Measurements from ENCODE around the gene METTL1.

The METTL1 gene

GRCh38 chr12:57730336-57731067, 41.4 kb downstream of the METTL1 start:
- Histone ChIP-seq H3K36me3 (ENCODE audit: control insufficient read depth, insufficient read depth, low read length) (no peaks in the 10 kb centered on the region), H3K4me3 (ENCODE audit: low read depth, low read length) (no peak overlapping the region), H3K4me1 (ENCODE audit: control insufficient read depth, insufficient read depth, low read length) (peaks cover under 1% of the 10 kb centered on the region), H3K9me3 (ENCODE audit: control insufficient read depth, insufficient read depth, low read length) (no peaks in the 10 kb centered on the region), H3K9ac (ENCODE audit: low read depth, low read length) (no peak overlapping the region), H3K27me3 (ENCODE audit: control insufficient read depth, insufficient read depth, low read length) (peaks cover 95% of the 10 kb centered on the region)

DNA sequence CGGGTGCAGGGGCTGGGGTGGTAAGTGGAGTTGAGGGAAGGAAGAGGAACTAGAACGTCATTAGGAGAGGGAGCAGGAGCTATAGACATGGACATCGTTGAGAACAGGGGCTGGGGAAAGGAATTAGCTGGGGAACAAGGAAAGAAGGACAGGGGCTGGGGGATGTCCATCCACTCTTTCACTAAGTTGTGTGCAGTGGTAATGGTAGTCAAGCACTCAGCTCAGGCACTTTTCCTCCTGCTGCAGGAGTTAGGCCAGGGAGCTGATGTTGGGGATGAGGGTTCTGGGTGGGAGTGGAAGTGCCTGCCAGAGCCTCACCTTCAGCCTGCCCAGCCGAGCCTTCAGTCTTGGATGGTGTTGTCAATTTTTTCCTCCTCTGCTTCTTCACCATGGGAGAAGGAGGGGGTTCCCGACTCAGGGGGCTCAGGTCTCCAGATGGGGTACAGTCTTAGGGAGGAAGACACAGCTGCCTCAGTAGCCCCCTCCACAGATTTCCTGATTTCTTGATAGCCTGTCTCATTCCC, 42.5 kb downstream of the METTL1 start:
- Histone ChIP-seq H3K9ac (ENCODE audit: low read depth, low read length) (no peak overlapping the region), H3K36me3 (ENCODE audit: control insufficient read depth, insufficient read depth, low read length) (no peaks in the 10 kb centered on the region), H3K9me3 (ENCODE audit: control insufficient read depth, insufficient read depth, low read length) (no peaks in the 10 kb centered on the region), H3K4me1 (ENCODE audit: control insufficient read depth, insufficient read depth, low read length) (no peaks in the 10 kb centered on the region), H3K27me3 (ENCODE audit: control insufficient read depth, insufficient read depth, low read length) (peaks cover 94% of the 10 kb centered on the region), H3K4me3 (ENCODE audit: low read depth, low read length) (no peak overlapping the region)

- Histone ChIP-seq H3K9me3 (ENCODE audit: control insufficient read depth, insufficient read depth, low read length) (no peaks in the 10 kb centered on the region), H3K9ac (ENCODE audit: low read depth, low read length) (no peak overlapping the region), H3K27me3 (ENCODE audit: control insufficient read depth, insufficient read depth, low read length) (peaks cover 93% of the 10 kb centered on the region), H3K36me3 (ENCODE audit: control insufficient read depth, insufficient read depth, low read length) (no peaks in the 10 kb centered on the region), H3K4me3 (ENCODE audit: low read depth, low read length) (peak overlapping the region; percentile 75), H3K4me1 (ENCODE audit: control insufficient read depth, insufficient read depth, low read length) (no peaks in the 10 kb centered on the region)
These were observed 44.0 kb downstream of the METTL1 start for GRCh38 chr12:57727758-57728395.

GRCh38 chr12:57726884-57727757, 44.8 kb downstream of the METTL1 start:
- peaks cover 88% of the 10 kb centered on the region for H3K27me3 ChIP-seq (ENCODE audit: control insufficient read depth, insufficient read depth, low read length)
- H3K9ac ChIP-seq (ENCODE audit: low read depth, low read length): no peak overlapping the region
- no peaks in the 10 kb centered on the region for H3K9me3 ChIP-seq (ENCODE audit: control insufficient read depth, insufficient read depth, low read length)
- H3K4me1 ChIP-seq (ENCODE audit: control insufficient read depth, insufficient read depth, low read length): no peaks in the 10 kb centered on the region
- H3K36me3 ChIP-seq (ENCODE audit: control insufficient read depth, insufficient read depth, low read length): no peaks in the 10 kb centered on the region
- H3K4me3 ChIP-seq (ENCODE audit: low read depth, low read length): peak overlapping the region; percentile 75

GRCh38 chr12:57726151-57726883, 45.6 kb downstream of the METTL1 start:
- Histone ChIP-seq H3K4me1 (ENCODE audit: control insufficient read depth, insufficient read depth, low read length) (no peaks in the 10 kb centered on the region), H3K9ac (ENCODE audit: low read depth, low read length) (no peak overlapping the region), H3K36me3 (ENCODE audit: control insufficient read depth, insufficient read depth, low read length) (no peaks in the 10 kb centered on the region), H3K9me3 (ENCODE audit: control insufficient read depth, insufficient read depth, low read length) (no peaks in the 10 kb centered on the region), H3K4me3 (ENCODE audit: low read depth, low read length) (peak overlapping the region; percentile 75), H3K27me3 (ENCODE audit: control insufficient read depth, insufficient read depth, low read length) (peaks cover 80% of the 10 kb centered on the region)

DNA sequence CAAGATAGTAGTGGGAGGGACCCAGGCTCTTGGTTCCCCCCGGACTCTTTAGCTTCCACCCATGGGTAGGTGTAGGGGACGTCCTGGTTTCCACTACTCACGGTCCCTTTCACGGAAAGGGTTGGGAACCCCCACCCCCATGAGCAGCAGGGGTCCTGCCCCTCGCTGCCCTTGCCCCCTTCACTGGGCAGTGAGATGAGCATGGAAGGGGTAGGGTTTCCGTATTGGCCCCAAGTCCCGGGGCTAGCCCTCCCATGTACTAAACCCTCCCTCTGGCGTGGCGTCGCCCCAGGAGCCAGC, 46.1 kb downstream of the METTL1 start:
- Histone ChIP-seq H3K9ac (ENCODE audit: low read depth, low read length) (no peak overlapping the region), H3K4me1 (ENCODE audit: control insufficient read depth, insufficient read depth, low read length) (no peaks in the 10 kb centered on the region), H3K36me3 (ENCODE audit: control insufficient read depth, insufficient read depth, low read length) (no peaks in the 10 kb centered on the region), H3K9me3 (ENCODE audit: control insufficient read depth, insufficient read depth, low read length) (no peaks in the 10 kb centered on the region), H3K4me3 (ENCODE audit: low read depth, low read length) (peak overlapping the region; percentile 75), H3K27me3 (ENCODE audit: control insufficient read depth, insufficient read depth, low read length) (peaks cover 74% of the 10 kb centered on the region)

DNA sequence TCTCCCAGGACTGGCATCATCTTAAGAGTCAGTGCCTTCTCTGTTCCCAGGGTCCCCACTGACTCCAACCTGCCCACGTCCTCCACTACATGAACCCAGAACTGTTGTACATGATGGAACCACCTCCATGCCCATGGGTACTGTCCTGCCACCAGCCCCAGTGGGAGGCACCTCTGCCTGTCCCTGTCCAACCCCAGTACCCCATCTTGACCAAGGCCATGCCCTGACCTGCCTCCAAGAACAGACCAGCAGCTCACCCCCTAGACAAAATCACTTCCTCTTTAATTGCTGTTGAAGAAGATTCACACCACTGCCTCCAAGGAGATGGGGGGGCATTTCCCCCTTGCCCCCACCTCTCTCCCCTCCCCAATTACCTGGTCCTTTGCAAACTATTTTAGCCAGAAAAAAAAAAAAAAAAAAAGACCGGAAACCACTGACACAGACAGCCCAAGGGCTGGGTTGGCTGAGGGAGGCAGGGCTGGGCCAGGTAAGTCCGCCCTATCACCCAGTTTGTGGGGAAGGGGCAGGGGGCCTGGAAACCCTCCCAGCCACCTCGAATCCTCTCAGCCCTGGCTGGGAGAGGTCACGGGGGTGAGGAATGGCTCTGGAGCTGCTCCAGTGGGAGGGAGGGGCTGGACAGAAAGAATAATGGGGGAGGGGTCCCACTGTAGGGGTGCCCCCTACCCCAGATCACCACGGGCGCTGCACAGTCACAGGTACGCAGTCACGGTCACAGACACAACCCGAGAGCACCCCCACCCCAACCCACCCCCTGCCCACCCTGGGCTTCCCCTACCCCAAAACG, 46.8 kb downstream of the METTL1 start:
- Histone ChIP-seq H3K9me3 (ENCODE audit: control insufficient read depth, insufficient read depth, low read length) (no peaks in the 10 kb centered on the region), H3K4me1 (ENCODE audit: control insufficient read depth, insufficient read depth, low read length) (no peaks in the 10 kb centered on the region), H3K9ac (ENCODE audit: low read depth, low read length) (no peak overlapping the region), H3K4me3 (ENCODE audit: low read depth, low read length) (peak overlapping the region; percentile 18), H3K36me3 (ENCODE audit: control insufficient read depth, insufficient read depth, low read length) (peaks cover 4% of the 10 kb centered on the region), H3K27me3 (ENCODE audit: control insufficient read depth, insufficient read depth, low read length) (peaks cover 68% of the 10 kb centered on the region)

GRCh38 chr12:57724003-57724935, 47.6 kb downstream of the METTL1 start:
- Histone ChIP-seq H3K36me3 (ENCODE audit: control insufficient read depth, insufficient read depth, low read length) (peaks cover 5% of the 10 kb centered on the region), H3K4me3 (ENCODE audit: low read depth, low read length) (no peak overlapping the region), H3K4me1 (ENCODE audit: control insufficient read depth, insufficient read depth, low read length) (no peaks in the 10 kb centered on the region), H3K27me3 (ENCODE audit: control insufficient read depth, insufficient read depth, low read length) (peaks cover 59% of the 10 kb centered on the region), H3K9ac (ENCODE audit: low read depth, low read length) (no peak overlapping the region), H3K9me3 (ENCODE audit: control insufficient read depth, insufficient read depth, low read length) (no peaks in the 10 kb centered on the region)

DNA sequence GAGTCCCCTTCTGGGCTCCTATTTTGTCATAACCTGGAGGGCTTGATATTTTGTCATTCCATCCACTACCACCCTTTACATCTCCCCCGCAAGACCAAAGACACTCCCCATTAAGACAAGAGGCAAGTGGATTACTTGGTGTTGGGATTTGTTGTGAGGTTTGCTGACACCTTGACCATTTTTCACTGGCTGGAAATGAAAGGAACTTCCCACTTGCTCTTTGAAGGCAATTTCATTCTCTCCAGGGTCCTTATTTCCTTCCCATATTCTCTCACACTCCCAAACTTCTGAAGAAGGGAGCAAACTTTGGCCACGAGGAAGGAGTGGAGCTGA, 48.3 kb downstream of the METTL1 start:
- no peak overlapping the region for H3K4me3 ChIP-seq (ENCODE audit: low read depth, low read length)
- H3K9me3 ChIP-seq (ENCODE audit: control insufficient read depth, insufficient read depth, low read length): no peaks in the 10 kb centered on the region
- H3K27me3 ChIP-seq (ENCODE audit: control insufficient read depth, insufficient read depth, low read length): peaks cover 54% of the 10 kb centered on the region
- no peak overlapping the region for H3K9ac ChIP-seq (ENCODE audit: low read depth, low read length)
- H3K36me3 ChIP-seq (ENCODE audit: control insufficient read depth, insufficient read depth, low read length): peaks cover 5% of the 10 kb centered on the region
- H3K4me1 ChIP-seq (ENCODE audit: control insufficient read depth, insufficient read depth, low read length): no peaks in the 10 kb centered on the region

Data from iPS-15b (cell line).